HG03432 (cell line): ENCODE data around the gene NMU.
A peak's percentile ranks its signal among the peaks of the same experiment; 100 is the strongest.
"Not testable (repeated sequence)": the region's sequence is repeated elsewhere in the genome, so short reads cannot be mapped to it uniquely, and the experiment has no call there.

Source experiments
- ATAC-seq: cut with Tn5 transposase; IDR thresholded peaks from one replicate; pipeline ENCODE4 v1.9.1; 2021; ENCODE audit warnings: mild to moderate bottlenecking, moderate library complexity; ENCODE audit not compliant: unreplicated experiment

The NMU gene

GRCh38 chr4:55568905-55569504 is 67.1 kb downstream of the NMU start:
- peak; percentile 66 for ATAC-seq

GRCh38 chr4:55561889-55562288 is 74.2 kb downstream of the NMU start:
- ATAC-seq: peak; percentile 100

- ATAC-seq: no peak
These were observed 76.0 kb downstream of the NMU start for GRCh38 chr4:55560096-55560495.

- no peak for ATAC-seq
These were observed 81.6 kb downstream of the NMU start for GRCh38 chr4:55554453-55555030.

- no peak for ATAC-seq
These were observed 82.5 kb downstream of the NMU start for GRCh38 chr4:55553441-55554201.

- ATAC-seq: not testable (repeated sequence)
These were observed 84.1 kb downstream of the NMU start for GRCh38 chr4:55551964-55552363.

GRCh38 chr4:55549888-55550287 is 86.2 kb downstream of the NMU start:
- ATAC-seq: no peak

GRCh38 chr4:55547918-55548317 is 88.2 kb downstream of the NMU start:
- ATAC-seq: no peak

GRCh38 chr4:55547466-55547770 is 88.7 kb downstream of the NMU start:
- no peak for ATAC-seq

- peak; percentile 81 for ATAC-seq
These were observed 89.2 kb downstream of the NMU start, which contains the start of gene CLOCK for GRCh38 chr4:55546756-55547465. Gene CLOCK, minus strand, starts transcription at chr4:55546909. Its CDS starts 64,124 bp downstream, at chr4:55482785.

GRCh38 chr4:55546506-55546755 is 89.7 kb downstream of the NMU start:
- peak; percentile 59 for ATAC-seq

- peak; percentile 53 for ATAC-seq
These were observed 90.2 kb downstream of the NMU start for GRCh38 chr4:55545641-55546505.
